HFF-Myc (cell line): ENCODE data around the gene KIF20B.

Experiments used
- DNase-seq: peaks from one replicate; pipeline ENCODE4 v3.0.0-alpha.2; 2011; ENCODE audit warnings: low read depth; ENCODE audit errors: extremely low read depth
- H3K4me3 ChIP-seq: replicated peaks from 2 replicates; pipeline ENCODE4 v1.5.1; 2011; ENCODE audit warnings: low read depth, mild to moderate bottlenecking, control low read depth, low read length
- CTCF ChIP-seq: IDR thresholded peaks from 2 replicates; pipeline ENCODE4 v1.5.1; 2012; ENCODE audit warnings: mild to moderate bottlenecking, low read depth, low read length, control low read depth; ENCODE audit errors: missing control alignments

Gene KIF20B

GRCh38 chr10:89783406-89783805 lies 82.0 kb downstream of the KIF20B start:
- H3K4me3 ChIP-seq: no peak overlapping the region
- no peak for DNase-seq
- TF ChIP-seq CTCF: no peak

- TF ChIP-seq CTCF: no peak
- H3K4me3 ChIP-seq: no peak overlapping the region
- DNase-seq: no peak
Measured at GRCh38 chr10:89785095-89785494, 83.7 kb downstream of the KIF20B start.

- H3K4me3 ChIP-seq: no peak overlapping the region
- DNase-seq: no peak
- no peak for TF ChIP-seq CTCF
Measured at GRCh38 chr10:89789188-89789877, 87.9 kb downstream of the KIF20B start.

- no peak overlapping the region for H3K4me3 ChIP-seq
- TF ChIP-seq CTCF: no peak
- no peak for DNase-seq
Measured at GRCh38 chr10:89792187-89792586, 90.8 kb downstream of the KIF20B start.

- peak; percentile 45 for DNase-seq
- no peak overlapping the region for H3K4me3 ChIP-seq
Measured at GRCh38 chr10:89793649-89794254, 92.4 kb downstream of the KIF20B start.

GRCh38 chr10:89795840-89796239 lies 94.5 kb downstream of the KIF20B start:
- TF ChIP-seq CTCF: no peak

More at GRCh38 chr10:89793649-89794254, 92.4 kb downstream of the KIF20B start:
- peak; percentile 72 for TF ChIP-seq CTCF

More at GRCh38 chr10:89795840-89796239, 94.5 kb downstream of the KIF20B start:
- no peak overlapping the region for H3K4me3 ChIP-seq
- DNase-seq: no peak
